ENCODE measurements around the gene MRPL40. TPM values are rescaled to one million over a fixed set of nuclear protein-coding genes. Genes with fewer than 3 reads are reported as not detected.

Gene MRPL40
- polyA plus RNA-seq, 3 donors: 43.7 to 44.8 (median 43.8) TPM

DNA sequence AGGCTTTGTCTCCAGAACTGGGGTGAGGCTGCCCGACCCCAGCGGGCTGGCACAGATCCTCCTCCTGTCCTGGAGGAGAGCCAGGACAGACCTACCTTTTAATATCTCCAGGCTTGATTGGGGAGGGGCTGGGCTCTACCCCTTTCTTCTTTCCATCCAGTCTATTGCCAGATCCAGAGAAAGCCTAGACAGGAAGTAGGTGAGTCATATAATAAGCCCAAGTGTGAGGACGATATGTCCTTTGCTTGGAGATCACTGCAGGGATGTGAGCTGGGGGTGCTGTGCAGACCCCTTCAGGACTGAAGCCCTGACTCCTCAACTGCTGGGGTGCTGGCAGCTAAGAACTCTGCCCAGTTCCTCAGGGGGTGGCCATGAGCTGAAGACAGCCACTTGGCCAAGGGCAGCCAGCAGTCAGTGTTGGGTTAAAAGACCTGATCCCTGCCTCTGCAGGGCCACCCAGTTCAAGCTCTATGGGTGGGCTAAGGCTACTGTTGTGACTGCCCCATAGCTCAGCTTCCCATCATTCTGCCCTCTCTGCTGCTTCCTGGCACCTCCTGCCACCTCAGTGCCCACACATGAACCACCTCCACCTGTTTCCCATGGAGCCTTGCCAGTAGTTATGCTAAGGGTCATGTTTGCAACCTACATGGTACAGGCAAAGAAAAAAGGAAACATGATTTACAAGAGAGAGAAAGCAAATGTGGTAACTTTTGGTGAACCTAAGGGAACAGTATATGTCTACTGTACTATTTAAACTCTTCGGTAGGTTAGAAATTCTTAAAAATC, 23.4 kb downstream of the MRPL40 start:
- no peak for DNase-seq

DNA sequence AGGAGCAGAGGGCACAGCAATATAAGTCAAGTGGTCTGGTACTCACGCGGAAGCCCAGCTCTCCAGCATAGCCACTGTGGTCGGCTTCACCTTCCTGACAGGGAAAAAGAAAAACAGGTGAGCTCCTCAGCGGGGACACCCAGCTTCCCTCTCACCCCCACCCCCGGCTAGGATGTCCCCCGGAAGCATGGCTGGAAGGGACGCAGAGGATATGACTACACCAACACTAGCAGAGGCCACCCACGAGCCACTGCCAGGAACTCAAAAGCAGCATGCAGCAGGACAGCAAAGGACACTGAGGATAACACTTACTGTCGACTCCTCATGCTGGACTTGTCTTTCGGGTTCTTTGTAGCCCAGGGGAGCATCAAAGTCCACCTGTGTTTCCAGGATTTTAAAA, 24.2 kb downstream of the MRPL40 start:
- no peak for DNase-seq

DNA sequence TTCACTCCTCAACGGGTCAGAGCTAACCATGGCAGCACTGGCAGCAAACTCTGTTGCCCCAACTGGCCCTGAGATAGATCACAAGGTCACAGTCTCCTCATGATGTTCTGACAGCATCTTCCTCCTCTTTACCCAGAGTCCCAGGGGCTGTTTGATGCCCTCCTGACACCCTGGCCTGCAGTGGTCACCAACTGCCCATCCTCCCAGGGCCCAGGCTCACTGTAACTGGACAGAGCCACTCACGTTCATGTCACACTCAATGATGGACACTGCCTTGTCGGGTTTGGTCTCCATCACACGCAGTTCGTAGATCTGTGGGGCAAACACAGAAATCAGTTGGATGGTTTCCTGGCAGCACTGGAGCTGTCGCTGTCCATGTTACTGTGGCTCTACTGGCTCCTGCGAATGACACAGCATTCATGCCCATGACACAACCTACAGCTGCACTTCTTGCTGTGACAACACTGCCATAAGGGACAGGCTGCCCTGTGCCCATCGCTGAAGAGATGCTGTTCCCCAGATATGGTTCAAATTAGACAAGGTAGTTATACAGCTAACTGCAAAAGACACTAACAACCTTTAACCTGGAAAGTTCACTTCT, 25.6 kb downstream of the MRPL40 start:
- no peak for DNase-seq

DNA sequence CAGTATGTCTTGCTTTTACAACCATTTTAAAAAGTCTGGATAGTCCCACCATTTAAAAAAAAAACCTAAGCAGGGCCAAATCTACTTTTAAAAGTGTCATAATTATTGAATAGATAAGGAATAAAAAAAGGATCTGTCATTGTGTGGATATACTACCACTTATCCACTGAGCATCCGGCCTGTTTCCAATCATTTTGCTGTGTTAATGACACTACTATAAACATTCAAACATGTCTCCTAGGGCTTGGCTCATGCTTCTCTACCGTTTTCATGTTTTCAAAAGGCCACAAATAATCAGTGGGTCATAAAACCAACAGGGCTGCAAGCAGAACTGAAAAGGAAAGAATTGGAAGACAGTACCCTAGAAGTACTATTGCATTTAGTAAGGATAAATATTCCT, 27.7 kb downstream of the MRPL40 start:
- DNase-seq: no peak

DNA sequence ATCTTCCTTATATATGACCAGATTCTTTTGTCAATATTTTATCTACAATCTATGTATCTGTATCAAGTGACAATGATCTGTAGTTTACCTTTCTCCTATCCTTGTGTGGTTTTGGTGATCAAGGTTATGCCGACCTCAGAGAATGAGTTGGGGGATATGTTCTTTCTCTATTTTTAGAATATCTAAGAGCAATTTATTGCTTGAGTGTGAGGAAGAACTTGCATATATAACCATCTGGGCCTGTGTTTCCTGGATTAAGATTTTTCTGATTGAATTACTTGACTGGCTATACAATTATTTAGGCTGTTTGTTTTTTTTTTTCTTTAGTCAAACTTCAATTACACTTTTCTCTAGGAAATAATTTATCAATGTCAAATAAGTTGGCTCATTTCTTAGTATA, 29.2 kb downstream of the MRPL40 start:
- DNase-seq: no peak

DNA sequence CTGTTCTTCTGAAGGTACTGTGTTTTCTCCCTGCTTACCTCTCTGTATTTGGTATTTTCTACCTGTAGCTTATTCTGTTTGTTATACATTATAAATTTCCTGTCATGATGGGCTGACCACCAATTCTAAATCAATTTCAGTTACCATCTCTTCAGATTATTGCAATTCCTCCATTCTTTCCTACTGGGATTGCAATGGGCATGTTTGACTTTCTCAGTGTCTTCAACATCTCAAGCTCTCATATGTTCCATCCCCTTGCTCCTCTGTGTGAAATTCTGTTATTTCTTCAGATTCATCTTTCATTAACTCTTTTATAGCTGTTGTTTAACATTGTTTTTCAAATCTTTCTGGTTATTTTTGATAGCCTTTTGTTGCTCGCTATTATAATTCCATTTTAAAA, 30.7 kb downstream of the MRPL40 start:
- DNase-seq: no peak

DNA sequence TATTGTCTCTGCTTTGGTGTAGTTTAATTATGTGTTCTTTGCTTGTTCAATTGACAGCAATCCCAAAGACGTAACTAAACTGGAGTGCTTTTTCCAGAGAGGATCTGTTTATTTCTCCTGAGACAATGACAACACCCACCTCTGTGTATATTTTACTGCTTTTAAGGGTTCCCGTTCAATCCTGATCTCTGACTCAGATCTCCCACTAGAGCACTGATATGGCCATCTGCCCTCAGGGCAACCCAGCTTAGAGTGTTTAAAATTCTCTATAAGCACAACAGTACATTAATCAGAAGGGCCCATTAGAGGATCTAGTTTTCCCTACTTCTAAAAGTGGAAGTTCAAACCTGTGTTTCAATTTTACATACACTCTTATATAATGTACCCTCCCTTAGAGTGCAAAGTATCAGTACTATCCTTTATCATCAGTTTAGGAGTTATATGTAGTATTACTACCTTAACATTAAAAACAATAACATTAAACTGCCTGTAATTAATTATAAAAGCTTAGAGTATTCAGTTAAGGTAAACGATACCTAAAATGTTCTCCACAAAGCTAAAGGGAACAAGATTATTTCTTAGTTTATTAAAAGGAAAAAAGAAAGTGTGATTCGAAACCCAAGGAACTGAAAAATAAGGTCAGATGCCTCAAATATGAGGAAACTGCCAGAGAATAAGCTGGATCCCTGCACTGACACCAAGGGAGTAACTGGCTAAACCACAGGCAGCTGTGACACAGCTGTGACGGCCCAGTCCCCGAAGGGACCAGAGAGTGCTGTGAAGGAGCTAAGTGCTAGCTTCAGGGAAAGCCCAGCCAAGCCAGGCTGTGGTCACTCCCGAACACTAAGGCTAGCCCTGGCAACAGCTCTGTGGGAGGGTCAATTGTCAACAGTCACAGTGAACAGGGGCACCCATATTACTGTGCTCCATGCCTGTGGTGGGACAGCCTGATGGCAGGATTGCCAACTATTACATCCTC, 31.4 kb downstream of the MRPL40 start:
- DNase-seq: no peak

DNA sequence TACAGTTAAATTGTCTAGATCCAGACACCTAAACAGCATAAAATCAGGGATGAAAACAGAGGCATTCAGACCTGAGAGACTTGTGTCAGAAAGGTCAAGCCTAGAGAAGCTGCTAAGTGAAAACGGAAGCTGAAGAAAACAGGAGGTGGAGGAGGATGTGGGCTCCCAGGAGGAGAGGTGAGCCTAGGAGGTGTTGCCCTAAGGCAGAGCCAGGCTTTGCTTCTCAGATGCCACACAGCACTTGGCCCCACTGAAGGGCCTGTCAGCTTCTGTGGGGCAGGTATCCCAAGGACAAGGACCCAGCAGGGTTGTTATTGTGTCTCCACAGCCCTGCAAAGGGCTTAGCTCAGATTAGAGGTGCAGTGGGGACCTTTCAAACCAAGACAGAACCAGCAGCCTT, 32.2 kb downstream of the MRPL40 start:
- DNase-seq: no peak

DNA sequence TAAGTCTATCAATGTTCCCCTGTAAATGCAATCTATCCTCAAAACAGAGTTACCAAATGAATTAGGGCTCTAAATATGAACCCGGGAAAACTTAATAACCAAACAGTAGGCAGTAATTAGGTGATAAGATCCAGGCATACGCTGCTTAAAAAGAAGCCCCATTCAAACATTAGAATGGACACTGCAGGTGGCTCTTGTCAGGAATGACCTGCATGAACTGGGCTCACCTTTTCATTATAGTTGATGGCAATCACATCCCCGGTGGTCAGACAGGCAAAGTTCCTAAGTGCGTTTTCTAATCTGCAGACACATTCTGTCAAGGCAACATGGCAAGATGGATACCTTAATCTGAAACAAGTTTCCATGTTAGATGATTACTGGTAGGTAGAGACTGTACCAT, 32.6 kb downstream of the MRPL40 start:
- no peak for DNase-seq

DNA sequence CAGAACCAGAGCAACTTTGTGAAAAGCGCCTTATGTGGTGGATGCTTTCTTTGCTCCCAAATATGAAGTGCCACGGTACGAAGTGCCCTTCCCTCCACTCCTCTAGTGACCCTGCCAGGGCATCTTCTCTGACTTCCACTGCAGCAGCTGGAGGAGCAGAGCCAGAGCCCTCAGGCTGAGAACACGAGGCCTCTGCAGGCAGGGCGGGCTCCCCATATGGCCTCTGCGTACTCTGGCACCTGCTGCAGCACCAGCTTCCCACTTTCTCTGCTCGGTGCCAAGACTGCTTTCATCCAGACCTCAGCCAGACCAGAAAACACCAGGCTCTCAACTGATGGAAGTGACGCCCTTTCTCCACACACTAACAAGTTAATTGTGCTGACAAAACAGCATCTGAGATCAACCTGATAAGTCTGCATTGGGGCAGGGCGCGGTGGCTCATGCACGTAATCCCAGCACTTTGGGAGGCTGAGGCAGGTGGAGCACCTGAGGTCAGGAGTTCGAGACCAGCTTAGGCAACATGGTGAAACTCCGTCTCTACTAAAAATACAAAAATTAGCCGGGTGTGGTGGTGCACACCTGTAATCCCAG, 33.9 kb downstream of the MRPL40 start:
- no peak for DNase-seq

DNA sequence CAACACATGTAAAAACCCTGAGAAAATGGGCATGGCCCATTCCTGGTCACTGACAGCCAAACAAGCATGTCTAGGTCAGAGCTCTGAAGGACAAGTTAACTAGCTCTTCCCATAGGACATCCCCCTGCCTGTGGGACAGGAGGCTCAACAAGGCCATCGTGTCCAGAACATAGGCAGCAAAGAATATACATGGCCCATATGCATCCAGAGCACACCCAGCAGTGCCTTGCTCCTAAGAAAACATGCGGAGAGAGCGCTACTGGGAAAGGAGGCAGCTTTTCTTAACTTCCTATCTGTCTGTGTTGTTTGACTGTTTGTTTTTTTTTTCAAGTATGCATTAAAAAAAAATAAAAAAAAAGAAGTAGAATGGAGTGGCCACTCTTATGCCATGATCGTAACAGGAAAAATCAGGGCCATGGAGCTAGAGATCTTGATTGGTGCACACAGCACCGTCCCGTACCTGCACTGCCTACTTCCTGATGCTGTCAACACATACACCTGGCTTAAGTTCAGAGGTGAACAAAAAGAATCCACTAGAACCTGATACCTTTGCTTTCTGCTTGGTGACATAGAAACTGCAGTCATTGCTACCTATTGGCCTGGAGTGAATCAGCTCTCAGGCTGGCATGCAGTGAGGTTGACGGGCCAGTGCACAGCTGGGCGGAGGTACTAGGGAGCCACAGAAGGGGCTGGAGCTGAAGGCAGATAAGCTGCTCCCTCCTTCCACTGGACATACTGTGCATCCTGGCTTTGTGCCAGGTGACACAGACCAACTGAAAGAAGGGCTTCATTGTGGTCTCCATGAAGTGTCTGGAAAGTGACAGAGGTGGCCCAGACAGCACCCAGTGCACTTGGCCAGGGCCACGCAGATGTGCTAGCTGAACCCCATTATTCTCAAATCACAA, 34.8 kb downstream of the MRPL40 start:
- DNase-seq: no peak

DNA sequence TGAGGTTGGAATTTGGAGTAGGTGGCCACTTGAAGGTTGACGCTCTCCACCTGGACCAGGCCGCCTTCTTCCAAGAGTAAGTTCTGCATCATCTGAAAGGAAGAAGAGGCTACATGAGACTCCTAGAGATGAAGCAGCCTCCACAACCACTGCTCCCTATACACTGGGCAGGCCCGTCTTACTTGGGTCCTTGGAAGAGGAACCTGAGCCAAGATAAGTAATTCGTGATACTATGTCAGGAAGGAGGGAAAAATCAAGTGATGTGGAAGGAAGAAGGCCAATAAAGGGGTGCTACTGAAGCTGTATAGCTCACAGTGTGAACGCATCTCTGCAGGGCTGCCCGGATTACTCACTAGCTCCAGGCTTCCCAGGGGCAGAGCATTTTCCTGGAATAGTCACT, 35.6 kb downstream of the MRPL40 start:
- DNase-seq: no peak

DNA sequence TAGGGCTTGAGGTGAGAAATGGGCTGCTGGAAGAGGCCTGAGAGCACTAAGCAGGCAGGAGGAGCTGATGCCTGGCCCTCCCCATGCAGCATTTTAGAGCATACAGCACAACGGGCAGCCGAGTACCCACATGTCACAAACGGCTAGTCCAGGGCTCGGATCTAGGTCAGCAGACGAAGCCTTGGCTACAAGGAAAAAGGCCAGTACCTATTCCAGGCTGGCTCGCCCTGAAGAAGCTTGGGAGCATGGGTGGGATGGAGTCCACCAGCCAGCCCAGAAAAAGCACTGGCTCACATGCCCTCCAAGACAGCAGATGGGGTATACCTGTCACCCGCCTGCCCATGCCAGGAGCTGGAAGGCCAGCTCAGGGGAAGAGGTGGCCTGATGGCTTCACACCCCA, 37.1 kb downstream of the MRPL40 start:
- no peak for DNase-seq

DNA sequence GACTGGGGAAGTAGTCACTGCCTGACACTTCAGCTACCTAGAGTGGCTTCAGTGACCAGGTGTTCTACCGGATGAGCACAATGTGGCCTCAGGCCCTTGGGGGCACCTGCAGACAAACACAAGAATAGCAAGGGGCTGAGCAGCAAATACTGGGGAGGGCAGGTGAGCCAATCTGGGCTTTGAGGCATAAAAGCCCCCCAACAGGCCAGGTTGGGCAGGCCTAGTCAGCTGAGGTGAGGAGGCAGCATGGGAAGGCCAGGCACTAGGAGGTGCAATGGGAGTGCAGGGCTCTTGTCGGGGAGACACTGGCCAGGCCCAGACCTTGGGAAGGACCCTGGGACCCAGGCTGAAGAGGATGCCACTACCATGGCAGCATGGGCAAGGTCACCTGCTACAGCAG, 37.7 kb downstream of the MRPL40 start:
- DNase-seq: no peak

DNA sequence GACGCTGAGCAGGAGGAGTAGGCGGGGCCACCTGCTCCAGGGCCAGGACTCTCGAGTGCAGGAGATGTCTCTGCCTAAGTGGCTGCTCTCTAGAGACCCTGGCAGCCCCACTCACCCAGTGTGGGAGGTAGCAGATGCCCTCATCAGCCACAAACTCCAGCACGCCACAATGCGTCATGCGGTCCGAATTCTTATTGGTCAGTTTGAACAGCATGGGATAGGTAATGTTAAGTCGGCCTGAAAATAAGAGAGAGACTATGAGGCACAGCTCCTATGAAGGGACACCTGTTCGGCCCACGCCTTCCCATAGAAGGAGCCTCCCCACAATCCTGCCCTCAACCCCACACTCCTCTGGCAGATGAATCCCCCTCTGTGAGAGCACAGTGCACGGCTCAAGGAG, 39.2 kb downstream of the MRPL40 start:
- DNase-seq: no peak

DNA sequence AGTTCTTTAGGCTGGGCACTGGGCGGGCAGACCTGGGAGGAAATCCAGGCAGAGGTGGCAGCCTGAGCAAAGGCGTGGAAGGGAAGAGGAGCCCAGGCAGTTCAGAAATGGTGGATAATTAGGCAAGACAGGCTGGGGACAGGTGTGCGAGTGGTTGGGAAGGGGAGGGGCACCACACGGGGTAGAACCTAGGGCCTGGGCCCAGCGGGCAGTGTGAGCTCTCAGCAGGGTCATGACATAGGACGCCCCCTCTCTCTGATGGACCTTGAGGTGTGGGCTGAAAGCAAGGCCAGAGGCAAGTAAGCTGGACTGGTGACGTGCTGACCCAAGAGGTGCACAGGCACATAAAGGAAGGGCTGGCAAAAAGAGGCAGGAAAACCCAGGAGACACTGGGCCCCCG, 39.9 kb downstream of the MRPL40 start:
- DNase-seq: no peak

DNA sequence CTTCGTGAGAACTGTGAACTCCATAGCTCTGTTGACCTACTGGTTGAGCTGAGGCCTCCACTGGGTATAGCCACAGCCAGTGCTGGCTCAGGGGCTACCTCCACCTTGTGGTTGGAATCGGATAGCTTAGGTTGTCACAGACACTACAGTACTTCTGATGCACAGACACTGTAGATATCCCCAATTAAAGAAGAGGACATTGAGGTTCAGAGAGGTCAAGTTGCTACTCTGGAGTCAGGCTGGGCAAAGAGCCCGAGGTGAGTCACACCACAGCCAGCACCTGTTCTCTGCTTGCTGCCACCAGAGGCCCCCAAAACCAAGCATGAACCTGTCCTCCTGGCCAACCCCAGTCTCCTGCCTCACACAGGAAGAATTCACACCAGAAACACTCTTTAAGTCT, 41.2 kb downstream of the MRPL40 start:
- no peak for DNase-seq

DNA sequence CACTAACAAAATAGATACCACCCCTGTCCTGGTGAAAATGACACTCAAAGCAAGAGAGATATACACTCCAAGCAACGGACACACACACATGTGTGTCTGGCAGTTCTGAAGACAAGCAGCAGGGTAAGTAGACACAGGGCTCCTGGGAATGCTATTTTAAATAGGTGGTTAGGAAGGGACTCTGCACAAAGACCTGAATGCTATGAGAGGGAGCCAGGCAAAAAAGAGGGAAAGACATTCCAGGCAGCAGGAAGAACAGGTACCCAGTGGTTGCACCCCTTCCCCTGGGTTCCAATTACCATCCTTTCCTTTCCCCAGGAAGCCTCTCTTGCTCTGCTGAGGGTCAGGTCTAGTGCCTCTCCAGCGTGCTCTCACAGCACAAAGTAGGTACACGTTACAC, 43.7 kb downstream of the MRPL40 start:
- DNase-seq: no peak

DNA sequence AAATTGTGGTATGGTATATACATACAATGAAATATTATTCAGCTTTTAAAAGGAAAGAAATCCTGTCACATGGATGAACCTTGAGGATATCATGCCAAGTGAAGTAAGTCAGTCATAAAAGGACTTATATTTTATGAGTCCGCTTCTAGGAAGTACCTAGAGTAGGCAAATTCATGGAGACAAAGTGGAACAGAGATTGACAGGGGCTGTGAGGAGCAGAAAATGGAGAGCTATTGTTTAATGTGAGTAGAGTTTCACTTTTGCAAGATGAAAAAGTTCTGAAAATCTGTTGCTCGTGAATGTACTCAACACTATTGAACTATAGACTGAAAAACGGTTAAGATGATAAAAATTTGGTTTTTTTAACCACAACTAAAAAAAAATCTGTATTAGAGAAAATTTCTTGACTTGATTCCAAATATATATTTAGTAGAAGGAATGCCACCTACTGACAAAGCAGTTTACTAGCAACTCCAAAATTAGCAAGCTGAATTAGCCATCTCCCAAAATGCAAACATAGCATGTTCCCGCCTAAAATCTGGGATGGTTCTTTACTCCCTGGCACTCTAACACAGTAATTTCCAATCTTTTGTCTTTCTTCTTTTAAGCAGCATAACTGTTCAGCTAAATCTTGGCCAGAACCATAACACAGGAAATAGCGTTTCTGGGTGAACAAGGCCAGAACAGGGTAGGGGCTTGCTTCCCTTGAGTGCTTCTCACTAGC, 45.1 kb downstream of the MRPL40 start:
- no peak for DNase-seq

Data from renal pelvis (tissue), 4 donors.